ENCODE data around the gene ZBED3. TPM values are rescaled to one million over a fixed set of nuclear protein-coding genes. Genes with fewer than 3 reads are reported as not detected.
"Not testable (repeated sequence)": the region's sequence is repeated elsewhere in the genome, so short reads cannot be mapped to it uniquely, and the experiment has no call there.

The ZBED3 gene, protein sequence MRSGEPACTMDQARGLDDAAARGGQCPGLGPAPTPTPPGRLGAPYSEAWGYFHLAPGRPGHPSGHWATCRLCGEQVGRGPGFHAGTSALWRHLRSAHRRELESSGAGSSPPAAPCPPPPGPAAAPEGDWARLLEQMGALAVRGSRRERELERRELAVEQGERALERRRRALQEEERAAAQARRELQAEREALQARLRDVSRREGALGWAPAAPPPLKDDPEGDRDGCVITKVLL
- 3.8 TPM for total RNA-seq
- long read RNA-seq, full-length matches to known transcripts, result 21 of 25 reads
- long read RNA-seq, partial matches to known transcripts, result 0 of 25 reads
- long read RNA-seq, other reads (novel, unspliced or antisense), result 4 of 25 reads

GRCh38 chr5:77086689-77087483 is at the start of gene ZBED3:
ZBED3 (minus strand) TSS chr5:77087285; CDS start chr5:77077878, 9,407 bp downstream.
- intact Hi-C loops (cut with DNase I), result no loop called here
- ATAC-seq (ENCODE audit: poor library complexity) (peak; percentile 88), DNase-seq (peak; percentile 78)

DNA sequence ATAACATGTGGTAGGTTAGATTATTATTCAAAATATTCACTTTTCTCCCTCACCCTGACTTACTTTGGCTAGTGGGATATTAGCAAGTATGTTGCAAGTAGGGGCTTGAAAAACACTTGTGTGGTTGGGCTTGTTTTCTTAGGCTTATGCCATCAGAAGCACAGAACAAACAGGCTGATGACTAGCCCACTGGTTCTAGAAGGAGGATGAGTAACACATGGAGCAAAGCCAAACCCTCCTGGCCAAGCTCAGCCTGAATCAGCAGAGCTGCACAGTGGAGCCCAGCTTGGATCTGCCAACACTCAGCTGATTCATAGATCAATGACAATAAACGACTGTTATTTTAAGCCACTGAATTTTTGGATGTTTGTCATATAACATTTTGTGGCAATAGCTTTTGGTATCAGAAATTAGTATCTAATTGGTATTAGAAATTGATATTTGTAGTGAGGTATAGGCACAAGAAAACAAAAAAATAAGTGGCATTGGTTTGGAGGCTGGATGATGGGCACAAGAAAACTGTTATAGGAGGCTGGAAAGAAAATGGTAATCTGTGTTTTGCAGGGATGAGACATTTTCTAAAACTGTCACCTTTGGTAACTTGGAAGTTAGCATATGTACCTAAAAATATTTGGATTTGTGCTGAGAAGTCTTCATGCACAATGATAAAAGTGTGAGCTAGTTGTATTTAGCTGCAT is 46.1 kb upstream of the ZBED3 start:
- ATAC-seq (ENCODE audit: poor library complexity) (peak; percentile 87), DNase-seq (peak; percentile 58)
- intact Hi-C loops (cut with DNase I), result loop anchor here (10.0 kb wide), 1 partner anchor 362 kb away; the partner anchor contains the start of gene WDR41

DNA sequence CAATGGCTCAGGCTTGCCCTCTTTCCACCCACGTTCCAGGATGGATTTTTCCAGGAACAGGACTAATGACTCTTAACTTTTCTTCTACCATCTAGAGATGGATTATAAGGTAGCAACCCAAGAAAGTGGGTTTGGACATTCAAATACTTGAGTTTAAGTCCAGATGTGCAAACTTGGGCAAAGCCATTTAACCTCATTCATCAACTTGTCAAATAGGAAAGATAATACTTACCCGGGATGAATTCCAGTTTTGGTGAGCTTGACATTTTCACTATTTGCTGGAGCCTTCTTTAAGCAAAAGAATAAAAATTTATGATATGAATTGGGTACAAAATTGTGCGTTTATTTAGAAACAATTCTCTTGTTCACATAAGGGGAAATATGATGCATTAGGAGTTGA is 44.3 kb upstream of the ZBED3 start:
- DNase-seq (no peak), ATAC-seq (ENCODE audit: poor library complexity) (no peak)
- intact Hi-C loops (cut with DNase I), result loop anchor here (10.0 kb wide), 1 partner anchor 363 kb away; the partner anchor contains the start of gene WDR41

GRCh38 chr5:77129391-77129990 is 42.4 kb upstream of the ZBED3 start:
- intact Hi-C loops (cut with DNase I), result no loop called here
- no peak for ATAC-seq (ENCODE audit: poor library complexity)
- no peak for DNase-seq

- ATAC-seq (ENCODE audit: poor library complexity) (no peak), DNase-seq (no peak)
- intact Hi-C loops (cut with DNase I), result no loop called here
Measured at GRCh38 chr5:77128411-77129061, 41.5 kb upstream of the ZBED3 start.

- intact Hi-C loops (cut with DNase I), result no loop called here
- DNase-seq (no peak), ATAC-seq (ENCODE audit: poor library complexity) (no peak)
Measured at GRCh38 chr5:77123057-77123456, 36.0 kb upstream of the ZBED3 start.

- DNase-seq (no peak), ATAC-seq (ENCODE audit: poor library complexity) (no peak)
- intact Hi-C loops (cut with DNase I), result no loop called here
Measured at GRCh38 chr5:77120706-77121105, 33.6 kb upstream of the ZBED3 start.

DNA sequence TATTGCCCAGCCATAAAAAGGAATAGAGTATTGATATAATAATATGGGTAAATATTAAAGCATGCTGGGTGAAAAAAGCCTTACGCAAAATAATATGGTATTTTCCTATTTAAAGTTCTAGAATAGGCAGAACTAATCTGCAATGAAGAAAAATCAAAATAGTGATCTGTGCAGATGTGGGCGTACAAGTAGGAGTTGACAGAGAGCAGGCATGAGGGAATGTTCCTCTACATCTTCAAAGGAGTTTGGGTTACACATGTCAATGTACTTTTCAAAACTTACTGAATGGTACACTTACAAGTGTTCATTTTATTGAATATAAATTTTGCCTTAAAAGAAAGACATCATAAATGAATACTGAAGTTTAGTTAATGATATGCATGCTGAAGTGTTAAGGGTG is 33.0 kb upstream of the ZBED3 start:
- ATAC-seq (ENCODE audit: poor library complexity) (no peak), DNase-seq (no peak)
- intact Hi-C loops (cut with DNase I), result no loop called here

DNA sequence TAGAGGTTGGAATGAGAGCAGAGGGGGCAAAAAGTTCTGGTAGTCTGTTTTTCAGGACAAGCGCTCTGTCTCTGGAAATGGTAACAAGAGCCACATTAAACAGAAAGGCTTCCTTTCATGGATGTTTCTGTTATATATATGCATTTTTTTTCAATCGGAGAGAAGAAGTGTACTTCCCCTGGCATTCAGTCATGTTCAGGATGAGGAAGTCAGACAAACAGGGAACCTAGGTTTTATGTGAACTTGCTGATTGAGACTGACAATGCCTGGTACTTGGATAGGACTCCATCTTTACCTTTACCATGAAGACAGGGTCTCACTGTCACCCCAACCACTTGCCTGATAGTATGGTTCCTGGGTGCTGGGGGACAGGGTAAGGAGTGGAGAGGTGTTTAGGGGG is 30.1 kb upstream of the ZBED3 start:
- DNase-seq, result no peak
- intact Hi-C loops (cut with DNase I), result no loop called here
- no peak for ATAC-seq (ENCODE audit: poor library complexity)

DNA sequence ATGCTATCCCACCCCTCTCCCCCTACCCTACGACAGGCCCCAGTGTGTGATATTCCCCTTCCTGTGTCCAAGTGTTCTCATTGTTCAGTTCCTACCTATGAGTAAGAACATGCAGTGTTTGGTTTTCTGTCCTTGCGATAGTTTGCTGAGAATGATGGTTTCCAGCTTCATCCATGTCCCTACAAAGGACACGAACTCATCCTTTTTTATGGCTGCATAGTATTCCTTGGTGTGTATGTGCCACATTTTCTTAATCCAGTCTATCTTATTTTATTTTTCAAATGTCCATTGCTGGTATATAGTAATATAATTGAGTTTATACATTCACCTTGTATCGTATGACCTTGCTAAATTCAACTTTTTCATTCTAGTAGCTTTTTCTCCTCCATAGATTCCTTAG is 19.9 kb upstream of the ZBED3 start:
- DNase-seq; intact Hi-C loops (cut with DNase I); ATAC-seq (ENCODE audit: poor library complexity): not testable (repeated sequence)

- DNase-seq (no peak), ATAC-seq (ENCODE audit: poor library complexity) (no peak)
- intact Hi-C loops (cut with DNase I), result no loop called here
Measured at GRCh38 chr5:77104813-77105212, 17.7 kb upstream of the ZBED3 start.

- DNase-seq (no peak), ATAC-seq (ENCODE audit: poor library complexity) (no peak)
- intact Hi-C loops (cut with DNase I), result no loop called here
Measured at GRCh38 chr5:77103457-77103856, 16.4 kb upstream of the ZBED3 start.

- ATAC-seq (ENCODE audit: poor library complexity) (no peak), DNase-seq (no peak)
- intact Hi-C loops (cut with DNase I), result no loop called here
Measured at GRCh38 chr5:77102549-77102948, 15.5 kb upstream of the ZBED3 start.

DNA sequence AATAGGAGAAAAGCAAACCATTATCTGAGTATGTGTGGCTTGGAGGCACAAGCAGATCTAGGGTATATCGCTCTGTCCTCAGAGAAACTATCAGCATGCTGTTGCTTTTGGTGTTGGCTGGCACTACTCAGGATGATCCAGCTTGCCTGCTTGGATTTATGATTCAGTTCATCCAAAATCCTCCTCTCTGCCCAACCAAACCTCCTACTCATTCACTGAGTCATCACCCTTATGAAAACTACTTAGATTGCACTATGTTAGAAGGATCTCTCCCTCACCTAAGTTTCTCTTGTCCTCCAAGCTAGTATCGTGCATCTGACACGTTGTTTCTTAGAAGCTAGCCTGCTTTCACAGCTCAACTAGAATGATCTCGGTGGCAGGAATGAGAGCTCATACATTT is 14.2 kb upstream of the ZBED3 start:
- intact Hi-C loops (cut with DNase I), result no loop called here
- DNase-seq (no peak), ATAC-seq (ENCODE audit: poor library complexity) (no peak)

DNA sequence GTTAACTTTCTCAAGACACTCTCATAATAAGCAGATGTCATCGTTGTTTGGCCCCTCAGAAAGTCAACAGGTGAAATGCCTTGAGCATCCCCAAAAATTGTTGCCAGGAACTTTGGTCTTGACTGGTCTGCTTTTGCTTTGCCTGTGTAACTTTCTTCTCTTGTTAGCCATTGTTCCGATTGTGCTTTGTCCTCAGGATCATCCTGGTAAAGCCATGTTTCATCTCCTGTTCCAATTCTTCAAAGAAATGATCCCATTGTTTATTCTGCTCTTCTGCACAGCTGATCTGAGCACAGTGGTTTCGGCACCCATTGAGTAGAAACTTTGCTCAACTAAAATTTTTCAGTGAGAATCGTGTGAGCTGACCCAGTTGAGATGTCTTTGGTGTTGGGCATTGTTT is 8.1 kb upstream of the ZBED3 start:
- no peak for ATAC-seq (ENCODE audit: poor library complexity)
- no peak for DNase-seq
- intact Hi-C loops (cut with DNase I), result no loop called here

DNA sequence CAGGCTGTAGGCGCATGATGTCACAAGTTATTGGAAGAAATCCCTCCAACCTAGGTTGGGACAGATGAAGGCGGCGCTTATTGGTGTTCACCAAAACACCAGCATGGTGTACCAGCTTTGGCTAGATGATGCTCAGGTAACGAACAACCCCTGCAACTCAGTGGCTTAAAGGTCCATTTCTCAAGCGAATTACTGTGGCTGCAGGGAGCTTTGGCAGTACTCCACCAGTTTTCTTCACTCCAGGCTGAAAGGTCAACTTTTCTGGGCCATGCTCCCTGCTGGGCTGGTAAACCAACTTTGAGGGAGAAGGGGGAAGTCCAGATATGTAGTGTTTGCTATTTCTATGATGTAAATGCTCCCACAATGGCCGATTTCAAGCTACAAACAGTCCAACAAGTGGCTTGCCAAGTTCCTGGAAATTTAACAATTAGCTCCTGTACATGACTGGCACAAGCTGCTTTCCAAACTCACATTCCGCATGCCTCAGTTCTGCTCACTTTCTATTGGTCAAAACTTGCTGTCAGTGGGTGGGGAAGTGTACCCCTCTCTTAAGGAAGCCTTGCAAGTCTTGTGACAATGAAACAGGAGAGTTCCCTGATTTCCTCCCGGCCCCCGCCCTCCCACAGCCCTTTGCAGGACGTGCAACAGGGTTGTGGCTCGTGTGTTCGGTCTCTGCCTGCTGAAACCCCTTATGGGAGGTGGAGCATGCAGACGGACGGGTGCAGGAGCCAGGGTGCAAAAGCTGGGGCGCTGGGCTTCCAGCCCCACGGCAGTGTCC is 588 bp upstream of the ZBED3 start:
- DNase-seq (peak; percentile 50), ATAC-seq (ENCODE audit: poor library complexity) (peak; percentile 38)
- intact Hi-C loops (cut with DNase I), result no loop called here

- DNase-seq (no peak), ATAC-seq (ENCODE audit: poor library complexity) (no peak)
- intact Hi-C loops (cut with DNase I), result no loop called here
Measured at GRCh38 chr5:77086368-77086688, 757 bp downstream of the ZBED3 start.

- no peak for ATAC-seq (ENCODE audit: poor library complexity)
- intact Hi-C loops (cut with DNase I), result no loop called here
- DNase-seq, result no peak
Measured at GRCh38 chr5:77083088-77083487, 4.0 kb downstream of the ZBED3 start.
